Measurements from ENCODE around the gene SMIM31.

DNA sequence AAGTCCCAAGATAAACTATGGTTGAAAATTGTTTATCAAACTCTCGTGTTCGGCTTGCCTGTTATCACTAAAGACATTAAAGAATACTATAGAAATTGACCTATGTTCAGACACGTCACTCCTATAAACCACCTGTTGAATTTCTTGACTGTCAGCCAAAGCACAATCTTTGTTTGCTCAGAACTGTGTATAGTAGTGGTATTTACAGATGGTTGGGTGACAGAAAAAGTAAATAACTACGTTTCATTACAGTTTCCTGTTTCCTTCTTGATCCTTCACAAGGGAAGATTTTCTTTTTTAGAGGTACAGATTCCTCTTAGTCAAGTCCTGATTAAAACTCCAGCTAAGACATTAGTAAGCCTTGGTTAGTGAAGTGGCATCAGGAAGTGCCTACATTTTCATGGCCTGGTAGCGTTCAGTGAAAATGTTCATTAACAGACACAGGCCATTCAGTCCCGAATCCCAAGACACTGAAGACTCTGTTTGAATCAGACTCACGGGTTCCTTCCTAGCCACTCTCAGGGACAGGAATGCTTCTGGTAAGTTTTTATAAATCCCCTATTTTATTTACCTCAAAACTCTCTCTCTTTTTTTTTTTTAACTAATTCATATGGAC is at the start of gene SMIM31:
- TF ChIP-seq, protein P1, sequence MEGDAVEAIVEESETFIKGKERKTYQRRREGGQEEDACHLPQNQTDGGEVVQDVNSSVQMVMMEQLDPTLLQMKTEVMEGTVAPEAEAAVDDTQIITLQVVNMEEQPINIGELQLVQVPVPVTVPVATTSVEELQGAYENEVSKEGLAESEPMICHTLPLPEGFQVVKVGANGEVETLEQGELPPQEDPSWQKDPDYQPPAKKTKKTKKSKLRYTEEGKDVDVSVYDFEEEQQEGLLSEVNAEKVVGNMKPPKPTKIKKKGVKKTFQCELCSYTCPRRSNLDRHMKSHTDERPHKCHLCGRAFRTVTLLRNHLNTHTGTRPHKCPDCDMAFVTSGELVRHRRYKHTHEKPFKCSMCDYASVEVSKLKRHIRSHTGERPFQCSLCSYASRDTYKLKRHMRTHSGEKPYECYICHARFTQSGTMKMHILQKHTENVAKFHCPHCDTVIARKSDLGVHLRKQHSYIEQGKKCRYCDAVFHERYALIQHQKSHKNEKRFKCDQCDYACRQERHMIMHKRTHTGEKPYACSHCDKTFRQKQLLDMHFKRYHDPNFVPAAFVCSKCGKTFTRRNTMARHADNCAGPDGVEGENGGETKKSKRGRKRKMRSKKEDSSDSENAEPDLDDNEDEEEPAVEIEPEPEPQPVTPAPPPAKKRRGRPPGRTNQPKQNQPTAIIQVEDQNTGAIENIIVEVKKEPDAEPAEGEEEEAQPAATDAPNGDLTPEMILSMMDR (conservative IDR thresholded peaks at IDR 0.05; ENCODE audit: low read length), result no peak
- no peak for TF ChIP-seq EZH2phosphoT487 (IDR thresholded peaks at IDR 0.05; ENCODE audit: borderline replicate concordance)
